GM19351 (cell line): Measurements from ENCODE around the gene ARVCF.

ENCODE experiments used
- ATAC-seq: cut with Tn5 transposase; IDR thresholded peaks from one replicate; pipeline ENCODE4 v1.9.1; 2021; ENCODE audit warnings: mild to moderate bottlenecking, moderate library complexity; ENCODE audit not compliant: unreplicated experiment

Gene ARVCF

GRCh38 chr22:19987394-19988306, 29.0 kb downstream of the ARVCF start:
- no peak for ATAC-seq

- ATAC-seq = peak; percentile 81
These were observed 29.9 kb downstream of the ARVCF start for GRCh38 chr22:19986410-19987341.

DNA sequence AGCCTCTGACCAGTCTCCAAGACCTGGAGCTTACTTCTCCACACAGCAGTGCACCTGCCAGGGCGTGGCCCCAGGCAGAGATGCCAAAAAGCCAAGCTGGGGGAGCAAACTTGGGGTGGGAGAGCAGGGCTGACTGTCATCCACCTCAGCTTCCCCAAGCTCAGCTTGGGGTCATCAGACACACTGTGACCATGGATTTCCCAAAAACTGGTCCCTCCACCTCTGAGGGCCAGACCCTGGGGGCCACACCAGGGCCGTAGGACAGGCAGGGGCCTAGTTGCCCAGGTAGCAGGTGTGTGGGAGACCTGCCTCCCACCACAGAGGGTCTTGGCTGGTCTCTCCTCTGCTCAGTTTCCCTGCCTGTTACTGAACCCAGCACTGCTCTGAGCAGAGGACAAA, 30.6 kb downstream of the ARVCF start:
- ATAC-seq = no peak

- ATAC-seq = no peak
These were observed 31.5 kb downstream of the ARVCF start for GRCh38 chr22:19984851-19985811.

- no peak for ATAC-seq
These were observed 32.3 kb downstream of the ARVCF start for GRCh38 chr22:19984201-19984753.

GRCh38 chr22:19983741-19984140, 32.9 kb downstream of the ARVCF start:
- ATAC-seq = no peak

DNA sequence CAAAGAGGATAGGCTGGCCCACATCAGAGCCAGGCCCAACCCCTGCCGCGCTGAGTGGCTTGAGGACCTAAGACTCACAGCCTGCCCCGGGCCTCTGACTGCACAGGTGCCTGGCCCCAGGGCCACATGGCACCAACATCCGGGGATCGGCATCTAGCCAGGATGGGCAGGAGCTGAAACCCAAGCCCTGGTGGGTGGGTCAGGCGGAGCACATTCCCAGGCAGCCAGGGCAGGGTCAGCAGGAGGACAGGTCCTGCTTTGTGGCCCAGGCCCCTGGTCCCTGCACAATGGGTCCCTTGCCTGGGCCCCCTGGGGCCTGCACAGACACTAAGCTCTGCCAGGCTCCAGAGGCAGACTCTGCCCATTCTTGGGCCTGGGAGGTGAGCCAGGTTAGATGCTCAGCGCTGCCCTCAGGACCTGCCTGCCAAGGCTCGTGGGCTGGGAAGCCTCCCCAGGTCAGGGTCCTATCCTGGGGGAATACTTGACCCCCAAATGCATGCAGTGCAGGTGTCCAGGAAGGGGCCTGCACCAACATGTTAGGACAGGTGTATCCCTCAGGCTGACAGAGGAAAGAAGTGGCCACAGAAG, 33.5 kb downstream of the ARVCF start:
- no peak for ATAC-seq

DNA sequence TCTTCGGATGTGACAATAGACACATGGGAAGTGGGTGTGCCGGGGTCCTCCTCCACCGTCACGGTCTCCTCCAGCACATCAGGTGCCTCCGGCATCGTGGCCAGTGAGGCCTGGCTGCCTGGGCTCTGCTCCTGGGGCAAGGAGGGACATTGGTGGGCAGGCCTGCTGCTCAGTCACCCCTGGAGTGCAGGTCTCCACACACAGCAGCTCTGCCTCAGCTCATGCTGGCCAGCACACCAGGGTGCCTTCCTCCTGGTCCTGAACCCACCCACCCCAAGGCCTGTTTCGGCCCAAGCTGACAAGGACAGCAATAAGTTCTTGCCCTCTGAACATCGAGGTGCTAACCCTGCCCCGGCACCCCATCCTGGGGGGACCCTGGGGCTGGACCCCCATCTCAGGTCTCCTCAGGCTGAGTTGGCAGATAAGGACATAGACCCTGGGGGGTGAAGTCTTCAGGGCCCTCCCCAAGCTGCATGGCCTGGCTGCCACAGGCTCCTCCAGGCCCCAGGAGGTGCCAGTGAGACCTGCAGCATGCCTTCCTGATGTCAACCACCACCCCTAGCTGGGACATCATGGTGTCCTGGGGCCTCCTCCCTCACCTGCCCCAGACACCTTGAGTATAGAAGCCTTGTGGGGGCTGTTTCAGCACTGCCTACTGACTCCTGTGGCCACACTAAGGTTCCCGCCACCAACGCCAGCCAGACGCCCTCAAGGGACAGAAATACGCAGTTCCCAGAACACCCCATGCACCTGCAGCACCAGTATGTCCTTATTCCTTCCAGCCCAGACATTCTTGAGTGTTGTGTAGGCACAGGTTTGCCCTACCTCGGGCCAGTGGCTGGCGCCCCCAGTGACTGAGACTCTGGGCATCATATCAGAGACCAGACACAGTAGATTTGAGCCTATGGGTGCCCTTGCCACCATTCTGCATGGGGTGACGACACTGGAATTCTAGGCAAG, 34.4 kb downstream of the ARVCF start:
- ATAC-seq = no peak

GRCh38 chr22:19981171-19981960, 35.3 kb downstream of the ARVCF start:
- ATAC-seq = no peak

DNA sequence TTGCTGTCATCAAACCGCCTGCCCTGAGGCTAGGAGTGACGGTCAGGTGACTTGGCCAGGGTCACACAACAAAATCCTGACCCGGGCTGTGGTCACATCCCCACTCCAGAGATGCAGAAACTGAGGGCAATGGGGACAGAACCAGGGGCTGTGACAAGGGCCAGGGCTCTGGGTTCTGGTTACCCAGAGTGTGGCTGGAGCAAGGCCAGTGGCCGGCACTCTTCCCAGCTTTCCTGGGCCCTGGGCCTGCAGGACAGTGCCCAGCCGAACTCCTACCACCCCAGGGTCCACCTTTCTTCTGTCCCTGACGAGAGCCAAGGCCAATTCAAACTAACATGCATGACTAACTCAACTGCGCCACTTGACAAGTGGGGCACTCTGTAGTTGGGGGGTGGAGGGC, 35.9 kb downstream of the ARVCF start:
- no peak for ATAC-seq

DNA sequence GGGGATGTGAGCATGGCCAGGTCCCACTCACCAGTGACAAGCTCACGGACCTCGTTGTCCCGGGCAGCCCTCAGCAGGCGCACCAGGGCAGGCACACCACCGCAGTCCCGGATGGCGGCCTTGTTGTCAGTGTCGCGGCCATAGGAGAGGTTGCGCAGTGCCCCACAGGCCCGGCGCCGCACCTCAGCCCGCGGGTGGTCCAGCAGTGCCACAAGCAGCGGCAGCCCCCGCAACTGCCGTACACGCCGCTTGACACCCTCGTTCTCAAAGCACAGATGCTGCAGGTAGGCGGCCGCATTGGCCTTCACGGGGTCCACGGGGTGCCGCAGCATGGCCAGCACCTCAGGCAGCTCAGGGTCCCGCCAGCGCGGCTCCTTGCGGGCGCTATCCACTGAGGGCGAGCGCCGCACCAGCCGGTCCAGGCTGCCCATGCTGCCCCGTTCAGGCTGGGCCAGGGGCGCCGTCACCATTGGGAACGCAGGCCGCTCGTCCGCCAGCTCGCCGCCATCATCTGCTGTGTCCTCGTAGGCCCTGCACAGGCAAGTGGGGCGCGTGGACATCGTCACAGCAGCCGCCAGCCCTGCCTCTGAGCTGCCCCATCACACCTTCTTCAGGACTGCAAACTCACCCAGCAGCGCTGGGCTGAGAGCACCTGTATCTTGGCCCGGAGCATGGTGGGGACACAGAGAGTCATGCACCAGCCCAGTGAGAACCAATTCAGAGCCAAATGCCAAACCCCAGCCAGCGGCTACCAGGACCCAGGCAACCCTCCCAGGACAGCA, 36.7 kb downstream of the ARVCF start:
- no peak for ATAC-seq

DNA sequence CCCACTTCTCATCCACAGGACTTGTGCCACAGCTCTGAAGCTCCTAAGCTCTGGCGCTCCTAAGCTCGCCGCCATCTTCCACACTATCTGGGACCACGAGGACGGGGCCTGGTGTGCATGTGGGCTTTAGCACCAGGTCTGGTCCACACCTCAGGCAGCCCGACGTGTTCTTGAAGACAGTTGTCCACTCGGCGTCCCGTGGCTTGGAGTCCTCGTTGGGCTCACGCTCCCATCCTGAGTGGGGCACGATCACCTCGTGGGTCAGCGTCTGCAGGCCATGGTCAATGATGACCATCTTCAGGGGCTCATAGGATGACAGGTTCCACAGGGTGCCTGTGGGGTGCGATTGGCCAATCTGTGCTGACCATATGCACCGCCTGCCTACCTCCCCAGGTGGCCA, 37.9 kb downstream of the ARVCF start:
- ATAC-seq = no peak

- ATAC-seq = no peak
These were observed 39.1 kb downstream of the ARVCF start for GRCh38 chr22:19977296-19978243.

DNA sequence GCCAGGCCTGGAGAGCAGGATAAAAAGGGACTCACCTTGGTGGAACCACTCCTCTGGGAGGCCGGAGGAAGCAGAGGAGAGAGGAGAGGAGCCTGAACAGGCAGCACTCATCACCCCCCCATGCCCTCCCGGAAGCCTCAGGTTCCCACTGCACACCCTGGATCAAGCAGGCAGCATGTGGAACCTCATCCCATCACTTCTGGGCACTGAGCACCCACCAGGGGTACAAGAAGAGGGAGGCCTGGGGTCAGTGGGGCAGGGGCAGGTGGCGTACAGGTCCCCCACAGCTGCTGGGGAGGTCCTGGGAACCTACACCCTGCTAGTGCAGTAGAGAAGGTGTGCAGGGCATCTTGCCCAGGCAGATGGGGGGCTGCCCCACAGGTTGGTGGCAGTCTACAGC, 40.0 kb downstream of the ARVCF start:
- ATAC-seq = no peak

GRCh38 chr22:19975707-19976035, 41.0 kb downstream of the ARVCF start:
- no peak for ATAC-seq
